ENCODE measurements around the gene MIB1. TPM values are rescaled to one million over a fixed set of nuclear protein-coding genes. Genes with fewer than 3 reads are reported as not detected.

MIB1 gene
- total RNA-seq, 1 experiment from 2014 or later: 66.3 TPM

DNA sequence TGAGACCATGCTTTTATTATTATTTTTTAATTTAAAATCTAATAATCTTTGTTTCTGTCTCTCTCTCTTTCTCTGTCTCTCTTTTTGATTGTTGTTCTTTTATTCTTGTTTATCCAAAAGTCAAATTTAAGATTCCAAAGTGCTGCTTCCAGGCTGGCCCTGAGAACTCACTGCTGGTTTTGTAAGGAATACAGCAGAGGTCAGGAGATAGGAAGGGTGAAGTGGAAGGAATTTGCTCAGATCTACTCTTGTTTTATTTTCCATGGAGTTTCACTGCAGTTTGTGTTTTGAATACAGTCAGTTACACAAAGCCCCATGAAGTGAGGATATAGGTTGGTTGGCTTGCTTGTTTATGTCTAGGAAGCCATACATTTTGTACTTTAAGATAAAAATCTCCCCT lies 168.1 kb downstream of the MIB1 start:
- Histone ChIP-seq H3K4me3 (ENCODE audit: low read depth in 2 of 2, low read length in 2 of 2) (no peak overlapping the region), H3K27ac (ENCODE audit: low read length) (no peak overlapping the region), H3K27me3 (ENCODE audit: control insufficient read depth, insufficient read depth, low read length) (peaks cover 3% of the 10 kb centered on the region; the same call in 1 of the 2 replicates), H3K4me1 (ENCODE audit: control insufficient read depth, insufficient read depth, low read length) (no peaks in the 10 kb centered on the region), H3K36me3 (ENCODE audit: control insufficient read depth, insufficient read depth, low read length) (no peaks in the 10 kb centered on the region), H3K9me3 (ENCODE audit: control insufficient read depth, insufficient read depth, low read depth, low read length) (no peaks in the 10 kb centered on the region)
- ChIA-PET CTCF (no interaction called here), POLR2A (interaction anchor here (0.6 kb wide), 1 partner anchor 392 kb away, joined by 9 read pairs; no protein-coding TSS in a partner anchor)
- no peak for TF ChIP-seq SIN3A (IDR thresholded peaks at IDR 0.05; ENCODE audit: borderline replicate concordance, insufficient read depth, low read depth, low read length)
- no TSS peak for BruUV-seq (replicated peaks)
- in situ Hi-C loops (cut with HindIII; ENCODE audit: low pct_unique_long_range_greater_than_20kb, low sequenced_read_pairs): no loop called here
- ATAC-seq (no peak), DNase-seq (ENCODE audit: low read depth, low spot score) (no peak)
- intact Hi-C loops (cut with micrococcal nuclease; ENCODE audit: unreplicated experiment): loop anchor here (10.0 kb wide), 1 partner anchor 656 kb away; no protein-coding TSS in a partner anchor

DNA sequence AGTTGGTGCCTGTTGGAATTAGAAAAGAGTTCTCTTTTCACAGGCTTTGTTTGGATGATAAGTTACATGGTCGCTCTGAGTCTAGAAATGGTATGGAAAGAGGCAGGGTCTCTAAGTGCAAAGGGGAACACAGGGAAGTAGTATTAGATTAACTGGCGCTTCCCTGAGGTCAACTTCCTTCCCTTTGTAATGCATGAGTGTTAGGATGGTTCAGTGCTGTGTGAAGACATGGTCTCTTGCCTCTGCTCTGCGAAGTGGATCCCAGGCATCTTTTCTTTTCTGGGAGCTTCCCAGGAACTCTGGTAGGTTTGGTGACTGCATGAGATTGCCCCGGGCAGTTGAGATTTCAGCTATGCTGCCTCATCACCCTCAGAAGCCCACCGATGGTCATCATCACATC lies 170.3 kb downstream of the MIB1 start:
- Histone ChIP-seq H3K27me3 (ENCODE audit: control insufficient read depth, insufficient read depth, low read length) (peaks cover 3% of the 10 kb centered on the region; the same call in 1 of the 2 replicates), H3K4me3 (ENCODE audit: low read depth in 2 of 2, low read length in 2 of 2) (no peak overlapping the region), H3K9me3 (ENCODE audit: control insufficient read depth, insufficient read depth, low read depth, low read length) (no peaks in the 10 kb centered on the region), H3K27ac (ENCODE audit: low read length) (no peak overlapping the region), H3K4me1 (ENCODE audit: control insufficient read depth, insufficient read depth, low read length) (no peaks in the 10 kb centered on the region), H3K36me3 (ENCODE audit: control insufficient read depth, insufficient read depth, low read length) (no peaks in the 10 kb centered on the region)
- ChIA-PET POLR2A (interaction anchor here (0.6 kb wide), 1 partner anchor 171 kb away, joined by 3 read pairs; the partner anchor contains the start of gene MIB1), CTCF (interaction anchor here (0.5 kb wide), 1 partner anchor 1215 kb away, joined by 3 read pairs; no protein-coding TSS in a partner anchor)
- intact Hi-C loops (cut with micrococcal nuclease; ENCODE audit: unreplicated experiment) (no loop called here), in situ Hi-C loops (cut with HindIII; ENCODE audit: low pct_unique_long_range_greater_than_20kb, low sequenced_read_pairs) (no loop called here)
- TF ChIP-seq, protein P1, sequence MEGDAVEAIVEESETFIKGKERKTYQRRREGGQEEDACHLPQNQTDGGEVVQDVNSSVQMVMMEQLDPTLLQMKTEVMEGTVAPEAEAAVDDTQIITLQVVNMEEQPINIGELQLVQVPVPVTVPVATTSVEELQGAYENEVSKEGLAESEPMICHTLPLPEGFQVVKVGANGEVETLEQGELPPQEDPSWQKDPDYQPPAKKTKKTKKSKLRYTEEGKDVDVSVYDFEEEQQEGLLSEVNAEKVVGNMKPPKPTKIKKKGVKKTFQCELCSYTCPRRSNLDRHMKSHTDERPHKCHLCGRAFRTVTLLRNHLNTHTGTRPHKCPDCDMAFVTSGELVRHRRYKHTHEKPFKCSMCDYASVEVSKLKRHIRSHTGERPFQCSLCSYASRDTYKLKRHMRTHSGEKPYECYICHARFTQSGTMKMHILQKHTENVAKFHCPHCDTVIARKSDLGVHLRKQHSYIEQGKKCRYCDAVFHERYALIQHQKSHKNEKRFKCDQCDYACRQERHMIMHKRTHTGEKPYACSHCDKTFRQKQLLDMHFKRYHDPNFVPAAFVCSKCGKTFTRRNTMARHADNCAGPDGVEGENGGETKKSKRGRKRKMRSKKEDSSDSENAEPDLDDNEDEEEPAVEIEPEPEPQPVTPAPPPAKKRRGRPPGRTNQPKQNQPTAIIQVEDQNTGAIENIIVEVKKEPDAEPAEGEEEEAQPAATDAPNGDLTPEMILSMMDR (IDR thresholded peaks at IDR 0.05): no peak
- DNase-seq (ENCODE audit: low read depth, low spot score): no peak
- ATAC-seq: no peak
- BruUV-seq (replicated peaks): no TSS peak

DNA sequence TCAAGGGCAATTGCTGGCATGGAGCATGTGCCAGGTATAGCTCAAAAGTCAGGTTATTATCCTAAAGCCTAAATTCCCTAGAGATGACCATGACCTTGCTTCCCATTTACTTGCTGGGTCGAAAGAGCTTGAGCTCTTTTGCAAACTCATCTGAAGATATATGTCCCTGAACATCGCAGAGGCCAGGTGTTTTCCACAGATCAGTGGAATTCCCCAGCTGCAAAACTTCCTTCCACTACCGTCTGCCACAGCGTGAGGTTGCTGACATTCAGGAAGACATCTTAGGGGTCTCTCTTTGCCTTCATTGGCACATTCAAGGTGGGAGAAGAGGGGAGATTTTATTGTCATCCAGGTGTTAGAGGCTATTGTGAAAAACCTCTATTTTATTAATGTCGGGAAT lies 171.0 kb downstream of the MIB1 start:
- no peaks in the 10 kb centered on the region for H3K36me3 ChIP-seq (ENCODE audit: control insufficient read depth, insufficient read depth, low read length)
- no peak for DNase-seq (ENCODE audit: low read depth, low spot score)
- no peak overlapping the region for H3K27ac ChIP-seq (ENCODE audit: low read length)
- H3K27me3 ChIP-seq (ENCODE audit: control insufficient read depth, insufficient read depth, low read length): peaks cover 3% of the 10 kb centered on the region; the same call in 1 of the 2 replicates
- no peaks in the 10 kb centered on the region for H3K4me1 ChIP-seq (ENCODE audit: control insufficient read depth, insufficient read depth, low read length)
- ATAC-seq: no peak
- no TSS peak for BruUV-seq (replicated peaks)
- TF ChIP-seq SIN3A (IDR thresholded peaks at IDR 0.05; ENCODE audit: borderline replicate concordance, insufficient read depth, low read depth, low read length) (no peak), TCF7L2 (IDR thresholded peaks at IDR 0.05; ENCODE audit: low read depth, low read length) (no peak), POLR2AphosphoS5 (IDR thresholded peaks at IDR 0.05; ENCODE audit: low read depth, low read length) (no peak)
- TF ChIP-seq, protein P2, sequence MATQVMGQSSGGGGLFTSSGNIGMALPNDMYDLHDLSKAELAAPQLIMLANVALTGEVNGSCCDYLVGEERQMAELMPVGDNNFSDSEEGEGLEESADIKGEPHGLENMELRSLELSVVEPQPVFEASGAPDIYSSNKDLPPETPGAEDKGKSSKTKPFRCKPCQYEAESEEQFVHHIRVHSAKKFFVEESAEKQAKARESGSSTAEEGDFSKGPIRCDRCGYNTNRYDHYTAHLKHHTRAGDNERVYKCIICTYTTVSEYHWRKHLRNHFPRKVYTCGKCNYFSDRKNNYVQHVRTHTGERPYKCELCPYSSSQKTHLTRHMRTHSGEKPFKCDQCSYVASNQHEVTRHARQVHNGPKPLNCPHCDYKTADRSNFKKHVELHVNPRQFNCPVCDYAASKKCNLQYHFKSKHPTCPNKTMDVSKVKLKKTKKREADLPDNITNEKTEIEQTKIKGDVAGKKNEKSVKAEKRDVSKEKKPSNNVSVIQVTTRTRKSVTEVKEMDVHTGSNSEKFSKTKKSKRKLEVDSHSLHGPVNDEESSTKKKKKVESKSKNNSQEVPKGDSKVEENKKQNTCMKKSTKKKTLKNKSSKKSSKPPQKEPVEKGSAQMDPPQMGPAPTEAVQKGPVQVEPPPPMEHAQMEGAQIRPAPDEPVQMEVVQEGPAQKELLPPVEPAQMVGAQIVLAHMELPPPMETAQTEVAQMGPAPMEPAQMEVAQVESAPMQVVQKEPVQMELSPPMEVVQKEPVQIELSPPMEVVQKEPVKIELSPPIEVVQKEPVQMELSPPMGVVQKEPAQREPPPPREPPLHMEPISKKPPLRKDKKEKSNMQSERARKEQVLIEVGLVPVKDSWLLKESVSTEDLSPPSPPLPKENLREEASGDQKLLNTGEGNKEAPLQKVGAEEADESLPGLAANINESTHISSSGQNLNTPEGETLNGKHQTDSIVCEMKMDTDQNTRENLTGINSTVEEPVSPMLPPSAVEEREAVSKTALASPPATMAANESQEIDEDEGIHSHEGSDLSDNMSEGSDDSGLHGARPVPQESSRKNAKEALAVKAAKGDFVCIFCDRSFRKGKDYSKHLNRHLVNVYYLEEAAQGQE (IDR thresholded peaks at IDR 0.05; ENCODE audit: insufficient read depth in 1 of 2, low read depth in 2 of 2, low read length in 1 of 2): no peak
- TF ChIP-seq, protein P1 (IDR thresholded peaks at IDR 0.05): no peak
- no peak overlapping the region for H3K4me3 ChIP-seq (ENCODE audit: low read depth in 2 of 2, low read length in 2 of 2)
- H3K9me3 ChIP-seq (ENCODE audit: control insufficient read depth, insufficient read depth, low read depth, low read length): no peaks in the 10 kb centered on the region
- ChIA-PET CTCF (interaction anchor here (0.5 kb wide), 1 partner anchor 1214 kb away, joined by 3 read pairs; no protein-coding TSS in a partner anchor), POLR2A (interaction anchor here (0.6 kb wide), 1 partner anchor 171 kb away, joined by 3 read pairs; the partner anchor contains the start of gene MIB1)
- intact Hi-C loops (cut with micrococcal nuclease; ENCODE audit: unreplicated experiment): no loop called here
- in situ Hi-C loops (cut with HindIII; ENCODE audit: low pct_unique_long_range_greater_than_20kb, low sequenced_read_pairs): no loop called here
